Psoas muscle (tissue), 8 donors: ENCODE measurements around the gene CRABP2. TPM values are rescaled to one million over a fixed set of nuclear protein-coding genes. Genes with fewer than 3 reads are reported as not detected.
A peak's percentile ranks its signal among the peaks of the same experiment; 100 is the strongest.

Experiments
- ATAC-seq, 4 donors: fragments of 200-7000 bp; cut with Tn5 transposase; one replicate each; pipeline ENCODE4 v1.9.1; 2020; ENCODE audit warnings: moderate library complexity in 3 of 4, mild to moderate bottlenecking in 2 of 4
- DNase-seq, 2 donors: peaks; one replicate each; pipeline ENCODE4 v3.0.0-alpha.2; 2020
- H3K27ac ChIP-seq: fragments of 200-600 bp; one replicate; pipeline ENCODE4 v1.8.0; 2022
- H3K27me3 ChIP-seq, 3 donors: fragments of 200-600 bp in 1 of 3; one replicate each; pipeline versions ENCODE4 v1.6.1 to v1.8.0; 2013 to 2022; ENCODE audit warnings: low read length in 2 of 3, mild to moderate bottlenecking in 2 of 3, moderate library complexity in 1 of 3; ENCODE audit not compliant: insufficient read depth in 3 of 3
- H3K36me3 ChIP-seq, 2 donors: fragments of 200-600 bp in 1 of 2; one replicate each; pipeline versions ENCODE4 v1.6.1 to v1.8.0; 2013 to 2022; ENCODE audit warnings: low read depth in 1 of 2, mild to moderate bottlenecking in 1 of 2, moderate library complexity in 1 of 2; ENCODE audit not compliant: insufficient read depth in 1 of 2
- H3K4me1 ChIP-seq: fragments of 200-600 bp; one replicate; pipeline ENCODE4 v1.8.0; 2022
- H3K4me3 ChIP-seq: fragments of 200-600 bp; one replicate; pipeline ENCODE4 v1.8.0; 2022; ENCODE audit warnings: mild to moderate bottlenecking
- H3K9me3 ChIP-seq: fragments of 200-600 bp; one replicate; pipeline ENCODE4 v1.8.0; 2022
- CTCF ChIP-seq: fragments of 200-600 bp; IDR thresholded peaks from one replicate; pipeline ENCODE4 v1.8.0; 2022; ENCODE audit warnings: antibody characterized with exemption
- WGBS, 3 donors: extraction: QIAGEN DNeasy Blood & Tissue Kit; methylation state at CpG; one replicate each; pipeline versions ENCODE4 v1.1.6 to v1.1.7; 2013; 5-methylcytosine and 5-hydroxymethylcytosine counted together
- intact Hi-C, 2 donors: fragments of 100-400 bp; cut with DNase I; formaldehyde crosslinking; loops; one replicate each; pipeline versions ENCODE4 v1.11.0 to v1.14.2; 2022
- polyA plus RNA-seq, 3 donors: library from polyadenylated mRNA; stranded (reverse); fragments of 200-250 nt; gene quantifications; one replicate each; pipeline ENCODE4 v1.2.3, GENCODE V29; 2013
- total RNA-seq, 4 donors: library from RNA; stranded (reverse); fragmentation: NEBNext Ultra II Directional in 2 of 4; extraction: Animal tissue kit (Norgen Biotek cat#: 25700) in 2 of 4; gene quantifications; one replicate each; pipeline versions ENCODE4 v1.2.1 to v1.2.4, GENCODE V29; 2021 to 2023
- donor health status: healthy with polysubstance abuse.
- donor health status: DM: no; HTN: no; CAD: no; lungs with moderate emphysema.
- donor health status: Bipolar disorder and iron deficiency.
- donor health status: healthy.
- donor health status: DM: yes; HTN: yes; CAD: no.
- donor health status: DM: no; HTN: no; CAD: no.
- donor health status: DM: no; HTN: no; CAD: no.
- donor health status: DM: yes; HTN: yes; CAD: no.

Gene CRABP2
- total and polyA plus RNA-seq, 7 donors: 0.13 to 1.7 (median 0.64) TPM; not detected in 1

- DNase-seq (no peak), ATAC-seq (no peak)
- Histone ChIP-seq H3K27ac (peak overlapping the region; percentile 99), H3K9me3 (no peaks in the 10 kb centered on the region), H3K27me3 (peaks cover 0 to 2% (median 0%) of the 10 kb centered on the region in 3 donors), H3K4me3 (no peak overlapping the region), H3K36me3 (no peaks in the 10 kb centered on the region), H3K4me1 (peaks cover 80% of the 10 kb centered on the region)
- WGBS, 3 donors: 58 to 62% (median 62%) methylated on average over 12 of the region's 12 CpGs
- no peak for TF ChIP-seq CTCF
- intact Hi-C loops: no loop called here
These were observed 43.2 kb downstream of the CRABP2 start for GRCh38 chr1:156662005-156662799.

DNA sequence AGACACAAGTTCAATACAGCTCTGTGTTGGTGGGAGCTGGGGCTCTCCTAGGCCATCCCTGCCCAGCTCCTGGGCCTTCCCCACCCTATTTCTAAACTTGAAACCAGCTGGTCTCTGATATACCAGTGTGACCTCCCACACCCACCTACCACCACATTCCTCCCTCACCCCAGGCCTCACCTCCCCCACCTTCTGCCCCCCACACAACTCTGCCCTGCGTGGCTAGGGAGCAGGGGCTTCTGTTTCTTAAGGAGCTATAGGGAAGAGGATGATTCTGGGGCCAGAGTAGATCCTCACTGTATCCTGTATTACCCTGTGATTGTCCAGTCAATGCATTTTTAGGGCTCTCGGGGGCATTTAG, 44.7 kb downstream of the CRABP2 start:
- H3K9me3 ChIP-seq: no peaks in the 10 kb centered on the region
- H3K27me3 ChIP-seq: peaks cover 0 to 14% (median 2%) of the 10 kb centered on the region in 3 donors
- ATAC-seq (no peak), DNase-seq (no peak)
- H3K4me3 ChIP-seq: peak overlapping the region; percentile 56
- no peaks in the 10 kb centered on the region for H3K36me3 ChIP-seq
- no peak for TF ChIP-seq CTCF
- peaks cover 73% of the 10 kb centered on the region for H3K4me1 ChIP-seq
- WGBS, 3 donors: 70 to 73% (median 70%) methylated on average over 2 of the region's 2 CpGs
- intact Hi-C loops: loop anchor here (1.0 kb wide), 1 partner anchor 18 kb away; no protein-coding TSS in a partner anchor
- peak overlapping the region; percentile 99 for H3K27ac ChIP-seq

DNA sequence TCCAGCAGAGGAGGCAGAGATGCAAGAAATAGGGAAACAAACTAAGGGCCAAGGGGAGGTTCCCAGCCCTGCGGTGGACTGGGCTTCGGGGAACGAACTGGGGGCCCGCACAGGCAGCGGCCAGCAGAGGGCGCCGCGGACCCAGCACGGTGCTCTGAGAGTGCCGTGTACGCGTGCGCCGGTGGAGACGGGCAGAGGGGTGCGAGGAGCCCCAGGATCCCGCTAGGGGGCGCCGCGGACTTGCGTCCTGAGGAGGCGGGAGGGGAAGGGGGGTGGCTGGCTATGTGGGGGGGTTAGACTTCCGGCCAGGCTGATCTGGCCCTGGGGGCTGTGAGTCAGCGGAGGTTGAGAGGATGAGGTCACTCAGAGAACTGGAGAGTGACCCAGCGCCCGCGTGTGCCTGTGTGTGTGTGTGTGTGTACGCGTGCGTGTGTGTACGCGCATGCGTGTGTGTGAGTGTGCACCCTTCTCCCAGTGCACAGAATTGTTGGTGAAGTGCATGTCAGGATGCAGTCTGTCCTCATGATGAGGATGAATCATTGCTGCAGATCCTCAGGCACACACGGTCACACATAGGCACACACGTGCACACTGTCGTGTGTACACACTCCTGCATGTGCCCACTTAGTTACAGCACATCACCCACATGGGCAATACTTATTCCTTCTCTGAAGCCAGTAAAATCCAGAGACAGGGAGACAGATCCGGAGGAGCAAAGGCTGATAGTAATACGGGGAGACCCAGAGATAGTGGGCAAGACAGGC, 45.2 kb downstream of the CRABP2 start:
- H3K27me3 ChIP-seq: peaks cover 0 to 14% (median 2%) of the 10 kb centered on the region in 3 donors
- peaks cover 67% of the 10 kb centered on the region for H3K4me1 ChIP-seq
- TF ChIP-seq CTCF: peak; percentile 96
- peak; percentile 78 to 84 (median 81) for ATAC-seq
- H3K27ac ChIP-seq: peak overlapping the region; percentile 99
- peak; percentile 98 to 99 for DNase-seq
- 7 to 14% (median 11%) methylated on average over 27 to 38 of the region's 38 CpGs for WGBS, 3 donors
- H3K36me3 ChIP-seq: no peaks in the 10 kb centered on the region
- intact Hi-C loops: loop anchor here (1.0 to 2.0 kb wide), 2 partner anchors 18 to 67 kb away; no protein-coding TSS in a partner anchor
- H3K4me3 ChIP-seq: peak overlapping the region; percentile 56
- no peaks in the 10 kb centered on the region for H3K9me3 ChIP-seq

DNA sequence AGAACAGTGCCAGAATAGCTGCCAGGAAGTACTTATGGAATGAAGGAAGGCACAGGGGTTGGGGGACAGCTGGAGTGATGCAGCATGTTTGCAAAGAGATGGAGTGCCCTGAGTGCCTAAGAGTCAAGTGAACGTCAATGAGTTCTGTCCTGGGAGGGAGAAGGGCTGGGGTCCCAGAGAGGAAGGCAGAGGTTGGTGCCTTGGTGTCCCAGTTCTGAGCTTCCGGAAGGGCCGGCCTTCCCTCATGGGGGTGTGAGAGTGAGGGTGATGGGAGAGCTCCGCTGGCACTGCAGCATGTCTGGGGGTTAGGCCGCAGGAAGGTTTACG, 45.8 kb downstream of the CRABP2 start:
- DNase-seq (no peak), ATAC-seq (no peak)
- H3K9me3 ChIP-seq: no peaks in the 10 kb centered on the region
- no peaks in the 10 kb centered on the region for H3K36me3 ChIP-seq
- H3K27me3 ChIP-seq: peaks cover 0 to 14% (median 2%) of the 10 kb centered on the region in 3 donors
- no peak for TF ChIP-seq CTCF
- intact Hi-C loops: loop anchor here in 1 of 2 donors (2.0 kb wide), 1 partner anchor 67 kb away; no protein-coding TSS in a partner anchor
- H3K27ac ChIP-seq: peak overlapping the region; percentile 99
- 21 to 24% (median 21%) methylated on average over 6 of the region's 6 CpGs for WGBS, 3 donors
- no peak overlapping the region for H3K4me3 ChIP-seq
- peaks cover 62% of the 10 kb centered on the region for H3K4me1 ChIP-seq
